GM21423 (cell line): ENCODE results near the gene ZSCAN12.

Experiments used
- ATAC-seq: cut with Tn5 transposase; IDR thresholded peaks from one replicate; pipeline ENCODE4 v1.9.1; 2021; ENCODE audit warnings: mild to moderate bottlenecking, moderate library complexity; ENCODE audit not compliant: unreplicated experiment

Gene ZSCAN12

GRCh38 chr6:28333599-28334018 is 65.9 kb downstream of the ZSCAN12 start:
- no peak for ATAC-seq

- no peak for ATAC-seq
These were observed 66.5 kb downstream of the ZSCAN12 start for GRCh38 chr6:28333047-28333446.

GRCh38 chr6:28330041-28330440 is 69.5 kb downstream of the ZSCAN12 start:
- no peak for ATAC-seq
